AG08395 (cell line): ENCODE measurements around the gene LZTFL1.

ENCODE experiments used
- DNase-seq: peaks from one replicate; pipeline ENCODE4 v3.0.0; 2012; ENCODE audit warnings: mixed read lengths, low spot score

LZTFL1 gene

DNA sequence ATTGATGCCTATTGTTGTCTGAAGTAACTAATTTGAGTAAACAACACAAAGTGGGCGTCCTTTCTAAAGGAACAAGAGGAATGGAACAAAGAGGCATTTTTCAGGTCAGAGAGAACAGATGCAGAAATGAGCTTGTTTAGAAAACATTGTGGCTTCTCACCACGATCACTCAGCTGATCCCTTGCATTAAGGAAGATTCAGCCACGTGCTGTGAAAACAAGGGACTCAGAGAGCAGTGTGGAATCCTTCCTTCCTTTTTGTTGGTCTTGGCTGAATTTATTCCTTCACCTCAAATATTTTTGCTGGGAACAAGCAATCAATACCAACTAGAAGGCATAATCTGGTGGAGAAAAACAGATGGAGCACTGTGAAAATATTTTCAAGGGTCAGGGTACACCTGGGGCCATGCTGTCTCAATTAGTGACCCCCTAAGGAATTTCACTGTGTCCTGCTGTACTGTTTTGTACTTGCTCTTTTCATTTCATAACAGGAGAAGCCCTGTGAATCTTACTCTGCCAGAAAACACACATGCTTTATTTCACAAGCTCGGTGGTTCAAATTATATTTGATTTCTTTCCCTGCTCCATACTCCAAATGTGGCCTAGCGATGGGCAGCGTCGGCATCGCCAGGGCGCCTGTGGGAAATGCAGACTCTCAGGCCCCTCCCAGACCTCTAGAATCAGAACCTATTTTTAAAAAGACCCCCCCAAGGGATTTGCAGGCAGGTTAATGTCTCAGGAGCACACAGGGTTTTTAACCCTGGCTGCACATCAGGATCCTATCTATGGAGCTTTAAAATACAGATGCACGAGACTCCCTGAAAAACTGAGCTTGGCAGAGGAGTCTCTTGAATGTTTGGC, 34.0 kb downstream of the LZTFL1 start:
- DNase-seq: no peak

DNA sequence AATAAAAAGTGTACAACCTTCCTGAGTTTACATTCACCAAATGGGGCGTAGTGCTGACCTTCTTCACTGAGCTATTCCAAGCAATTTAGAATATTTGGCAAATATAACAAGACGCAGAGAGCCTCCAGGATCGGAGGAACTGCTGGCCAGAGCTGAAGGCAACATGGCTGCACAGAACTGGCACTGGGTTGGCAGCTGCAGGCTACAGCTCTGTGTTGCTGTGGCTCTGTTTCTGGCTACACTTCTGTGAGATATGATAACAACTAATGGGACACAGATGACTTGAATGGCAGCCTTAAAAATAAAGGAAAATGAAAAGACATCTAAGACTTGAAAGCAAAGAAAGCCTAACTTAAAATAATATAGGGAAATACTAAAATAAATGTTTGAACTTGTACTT, 34.8 kb downstream of the LZTFL1 start:
- DNase-seq: no peak

DNA sequence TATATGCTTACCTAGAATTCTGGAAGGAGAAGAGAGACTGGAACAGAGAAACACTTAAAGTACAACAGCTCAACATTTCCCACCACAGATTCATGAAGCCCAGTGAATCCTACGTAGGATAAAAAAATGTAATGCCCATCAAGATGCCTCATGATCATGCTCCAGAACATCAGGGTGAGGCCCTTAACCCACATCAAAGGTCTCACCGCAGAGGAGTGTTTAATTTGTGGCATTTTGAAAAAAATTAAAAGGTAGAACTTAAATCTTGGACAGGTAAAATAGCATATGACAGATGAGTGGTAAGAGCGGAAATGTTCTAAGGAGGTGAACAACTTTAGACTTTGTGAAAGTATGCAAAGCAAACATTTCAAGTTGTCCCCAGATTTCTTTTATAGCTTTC, 35.8 kb downstream of the LZTFL1 start:
- DNase-seq: no peak

DNA sequence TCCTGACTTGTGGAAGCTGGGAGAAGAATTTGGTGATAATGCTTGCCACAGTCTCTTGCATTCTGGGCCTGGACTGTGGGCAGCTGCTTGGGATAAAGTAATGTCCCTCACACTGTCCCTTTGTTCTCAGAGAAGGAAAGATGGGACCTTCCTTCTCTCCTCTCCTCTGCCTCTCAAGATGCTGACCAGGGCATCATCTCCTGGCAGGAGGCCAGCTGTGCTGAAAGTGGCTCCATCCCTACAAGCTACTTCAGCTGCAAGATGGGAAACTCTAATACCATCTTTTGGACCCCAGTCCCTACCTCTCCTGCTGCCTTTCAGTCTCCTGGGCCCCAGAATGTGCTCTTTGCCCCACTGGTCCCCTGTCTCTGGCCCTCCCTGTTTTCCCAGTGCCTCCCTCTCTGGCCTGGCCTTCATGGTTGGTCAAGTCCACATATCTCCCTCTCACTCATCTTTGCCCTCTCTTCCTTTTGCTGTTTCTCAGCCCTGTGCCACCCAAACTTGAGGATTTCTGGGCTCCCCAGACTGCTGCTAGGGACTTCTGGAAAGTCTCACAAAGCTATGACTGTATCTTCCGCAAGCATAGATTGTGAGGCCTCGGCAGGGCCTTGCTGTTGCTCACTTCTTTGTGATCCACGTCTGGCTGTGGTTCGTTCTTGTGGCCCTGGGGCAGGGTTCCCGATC, 38.5 kb downstream of the LZTFL1 start:
- DNase-seq: no peak

DNA sequence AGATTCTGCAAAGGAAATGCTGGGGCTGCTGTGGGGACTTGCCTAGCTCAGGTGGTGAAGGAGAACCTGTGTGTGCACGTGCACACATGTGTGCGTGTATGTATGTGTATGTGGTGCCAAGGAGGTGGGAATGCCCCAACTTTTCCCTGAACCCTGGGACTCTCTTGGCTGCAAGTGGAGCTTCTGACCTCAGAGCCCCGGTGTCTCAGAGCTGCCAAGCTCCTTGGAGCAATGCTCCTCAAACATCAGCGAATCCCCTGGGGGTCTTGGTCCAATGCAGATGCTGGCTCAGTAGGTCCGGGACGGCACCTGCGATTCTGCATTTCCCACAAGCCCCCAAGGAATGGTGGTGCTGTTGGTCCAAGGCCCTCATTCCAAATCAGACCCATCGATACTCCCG, 39.8 kb downstream of the LZTFL1 start:
- DNase-seq: no peak

DNA sequence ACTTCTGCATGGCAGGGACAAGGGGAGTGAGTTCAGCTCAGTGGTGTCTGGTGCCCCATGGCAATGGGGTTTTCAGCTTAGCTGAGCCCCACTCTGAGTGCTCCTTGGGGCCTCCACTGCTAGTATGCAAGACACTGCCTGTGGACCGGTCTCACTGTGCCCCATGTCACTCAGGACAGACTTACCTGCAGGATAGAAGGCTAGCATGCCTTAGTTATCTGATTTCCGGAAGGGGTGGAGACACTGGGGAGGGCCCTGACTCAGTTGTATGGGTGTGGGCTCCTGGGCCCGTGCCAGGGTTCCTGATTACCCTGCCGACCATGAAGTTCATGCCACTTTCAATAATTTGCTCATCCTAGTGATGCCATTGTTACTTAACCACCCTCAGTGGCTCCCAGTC, 41.3 kb downstream of the LZTFL1 start:
- DNase-seq: no peak

DNA sequence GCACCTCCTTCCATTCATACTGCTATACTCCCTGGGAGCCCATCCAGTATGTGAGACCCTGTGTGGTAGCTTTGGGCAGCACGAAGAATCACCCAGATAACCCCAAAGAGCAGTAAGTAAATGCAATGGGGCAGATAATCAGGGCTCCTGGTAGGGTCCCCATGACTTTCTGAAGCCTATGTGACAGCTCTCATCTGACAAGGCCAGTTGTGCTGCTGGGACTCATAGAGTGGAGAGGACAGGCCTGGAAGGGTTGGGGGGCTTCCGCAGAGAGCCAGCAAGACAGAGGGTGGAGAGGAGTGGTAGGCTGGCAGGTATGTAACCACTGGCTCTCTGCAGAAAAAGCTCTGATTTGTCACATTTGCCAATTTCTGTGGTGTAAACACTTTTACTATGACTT, 42.3 kb downstream of the LZTFL1 start:
- no peak for DNase-seq

DNA sequence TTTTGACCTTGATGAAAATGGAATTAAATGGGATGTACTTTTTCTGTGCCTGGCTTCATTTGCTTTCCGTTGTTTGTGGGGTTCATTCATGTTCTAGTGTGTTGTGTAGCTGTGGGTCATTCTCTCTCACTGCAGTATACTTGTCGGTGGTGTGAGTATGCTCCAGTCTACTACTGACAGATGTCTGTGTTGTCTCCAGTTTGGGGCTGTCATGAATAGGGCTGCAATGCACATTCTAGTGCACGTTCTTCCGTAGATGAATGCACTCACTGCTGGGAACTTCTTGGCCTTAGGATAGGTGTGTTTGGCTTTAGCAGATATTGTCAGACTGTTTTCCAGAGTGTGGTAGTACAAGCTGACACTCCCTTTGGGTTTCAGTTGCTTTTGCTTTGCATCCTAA, 43.9 kb downstream of the LZTFL1 start:
- DNase-seq: no peak

DNA sequence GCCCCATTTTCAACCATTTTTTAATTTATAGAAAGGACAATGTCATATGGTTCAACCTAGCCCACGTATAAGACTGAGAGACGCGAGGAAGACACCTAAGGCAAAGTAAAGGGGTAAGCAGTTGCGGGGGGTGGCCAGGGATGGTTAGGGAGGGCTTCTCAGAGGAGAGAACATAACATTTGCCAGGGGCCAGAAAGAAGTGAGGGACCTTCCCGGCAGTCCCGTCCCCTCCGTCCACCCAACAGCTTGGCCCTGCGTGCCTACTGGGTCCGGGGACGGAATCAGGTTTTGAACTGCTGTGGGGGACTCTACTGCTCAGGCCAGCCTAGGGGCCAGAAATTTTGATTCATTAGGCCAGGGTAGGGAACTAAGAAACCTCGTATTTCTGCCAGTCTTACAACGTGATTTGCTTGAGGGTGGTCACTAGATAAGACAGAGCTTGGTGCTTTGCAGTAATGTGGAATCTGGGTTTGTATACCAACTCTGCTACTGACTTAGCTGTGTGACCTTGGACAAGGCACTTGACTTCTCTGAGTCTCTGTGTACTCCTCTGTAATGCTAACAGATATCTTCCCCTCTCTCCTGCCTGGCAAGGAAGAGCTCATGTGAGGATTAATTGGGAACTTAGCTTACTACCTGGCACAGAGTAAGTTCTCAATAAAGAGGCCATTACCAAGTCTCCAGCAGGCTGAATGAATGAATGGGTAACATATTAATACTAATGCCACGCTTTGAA, 44.8 kb downstream of the LZTFL1 start:
- no peak for DNase-seq

DNA sequence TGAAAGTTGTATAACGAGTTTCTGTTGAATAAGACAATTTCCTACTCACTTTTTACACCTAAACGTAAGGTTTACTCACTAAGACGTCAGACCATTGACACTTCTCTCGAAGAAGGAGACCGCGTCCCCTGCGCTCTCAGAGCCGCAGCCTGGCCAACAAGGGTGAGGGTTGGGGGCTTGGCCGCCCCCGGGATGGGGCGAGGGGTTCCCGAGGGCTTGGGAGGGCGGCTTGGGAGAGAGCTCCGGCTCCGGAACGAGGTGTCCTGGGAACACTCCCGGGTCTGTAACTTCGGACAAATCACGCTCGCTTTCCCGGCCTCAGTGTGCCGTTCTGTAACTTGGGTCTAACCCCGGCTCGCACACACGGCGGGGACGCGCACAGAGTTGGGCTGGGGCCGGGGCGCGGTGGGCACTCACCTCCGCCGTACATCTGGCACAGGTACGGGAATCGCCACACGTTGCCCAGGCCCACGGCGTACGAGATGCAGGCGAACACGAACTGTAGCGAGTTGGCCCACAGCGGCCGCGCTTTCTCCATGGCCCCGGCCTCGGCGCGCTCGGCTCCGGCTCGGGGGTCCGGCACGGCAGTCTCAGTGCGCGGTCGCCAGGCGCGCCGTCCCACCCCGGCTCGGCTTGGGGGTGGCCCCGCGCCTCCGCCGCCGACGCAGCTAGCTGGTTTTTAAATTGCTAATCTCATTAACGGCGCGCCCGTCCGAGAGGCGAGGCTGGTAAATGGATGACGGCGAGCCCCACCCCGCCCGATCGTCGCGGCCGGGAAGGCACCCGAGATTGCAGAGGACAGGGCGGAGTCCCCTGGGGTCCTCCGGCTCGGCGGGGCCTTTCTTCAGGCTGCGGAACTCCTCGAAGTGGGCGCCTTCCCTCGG, 45.8 kb downstream of the LZTFL1 start, which contains the start of gene SLC6A20:
SLC6A20 (minus strand) TSS at position 655 of the 884 bp plus-strand sequence; CDS start at position 538, 117 bp downstream.
- DNase-seq: no peak

DNA sequence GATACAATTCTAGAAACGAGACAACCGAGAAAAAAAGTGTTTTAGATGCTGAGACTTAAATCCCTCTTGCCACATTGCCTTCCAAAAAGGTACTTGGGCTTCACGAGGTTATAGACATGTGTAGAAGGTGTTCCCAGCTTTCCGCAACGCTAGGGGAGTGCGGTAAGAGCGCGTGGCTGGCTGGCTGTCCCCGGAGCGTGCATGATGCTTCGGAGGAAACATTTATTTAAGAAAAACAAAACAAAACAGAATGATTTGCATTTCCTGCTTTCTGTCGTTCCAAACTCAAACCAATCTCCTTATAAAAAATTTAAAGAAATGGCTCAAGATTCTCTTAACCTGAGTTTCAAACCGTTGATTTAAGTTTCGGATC, 46.4 kb downstream of the LZTFL1 start:
- no peak for DNase-seq

DNA sequence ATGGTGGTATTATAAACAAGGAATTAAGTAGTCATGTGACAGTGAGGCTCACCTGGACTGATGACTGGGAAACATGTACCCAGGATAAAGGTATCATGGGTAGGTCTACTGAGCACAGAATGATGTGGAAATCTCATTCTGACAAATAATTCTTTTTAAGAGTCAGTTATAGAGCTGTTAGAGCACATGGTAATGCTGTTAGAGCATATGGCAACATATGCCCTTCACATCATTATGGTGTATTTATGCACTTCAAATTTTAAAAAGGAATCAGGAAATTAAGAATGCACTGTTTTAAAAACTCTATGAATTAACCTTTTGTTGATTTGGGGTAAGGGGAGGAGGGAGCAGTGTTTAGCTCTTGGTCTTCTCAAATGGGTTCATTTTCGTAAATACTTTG, 47.3 kb downstream of the LZTFL1 start:
- no peak for DNase-seq

DNA sequence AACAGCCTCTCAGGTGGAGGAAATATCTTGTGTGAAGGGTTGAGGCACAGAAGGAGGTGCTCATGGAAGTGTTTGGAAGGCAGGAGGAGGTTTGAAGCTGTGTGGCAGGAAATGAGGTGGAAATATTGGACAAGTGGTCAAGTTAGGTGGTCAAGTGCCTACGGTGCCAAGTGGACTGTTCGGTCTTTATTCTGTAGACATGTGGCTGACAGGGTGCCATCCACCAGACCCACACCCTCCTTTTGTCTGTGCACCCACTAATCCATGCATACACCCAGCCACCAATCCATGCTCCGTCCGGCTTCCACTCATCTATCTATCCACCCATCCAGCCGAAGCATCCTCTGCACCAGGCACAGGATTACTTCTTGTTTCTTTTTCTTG, 47.8 kb downstream of the LZTFL1 start:
- DNase-seq: no peak

DNA sequence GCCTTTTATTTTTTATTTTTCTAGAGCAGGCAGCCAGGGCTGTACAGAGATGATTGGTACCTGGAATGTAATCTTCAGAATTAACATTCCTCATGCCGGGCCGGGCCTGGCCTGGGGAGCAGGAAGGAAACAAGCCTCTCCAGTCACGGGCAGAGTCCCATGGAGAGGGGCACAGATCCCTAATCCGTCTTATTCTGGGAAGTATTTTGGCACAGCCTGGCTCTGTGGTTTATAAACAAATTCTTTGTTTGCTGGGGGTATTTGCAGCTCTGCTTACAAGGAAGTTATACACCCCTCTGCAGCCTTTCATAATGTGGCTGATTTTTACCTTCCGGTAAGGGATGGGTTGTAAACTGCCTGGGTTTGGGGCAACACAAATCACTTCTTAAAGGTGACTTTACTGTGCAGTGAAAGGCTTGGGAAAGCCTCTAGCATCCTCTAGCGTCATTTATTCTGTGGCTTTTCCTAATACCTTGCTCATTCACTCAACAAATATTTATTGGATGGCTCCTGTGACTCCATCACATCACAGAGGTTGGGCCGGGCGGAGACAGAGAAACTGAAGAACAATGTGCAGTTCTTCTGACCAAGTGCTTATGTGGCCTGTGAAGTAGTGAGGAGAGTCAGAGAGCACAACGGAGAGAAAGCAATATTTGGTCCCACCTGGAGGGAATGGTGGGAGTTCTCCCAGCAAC, 48.3 kb downstream of the LZTFL1 start:
- DNase-seq: no peak

DNA sequence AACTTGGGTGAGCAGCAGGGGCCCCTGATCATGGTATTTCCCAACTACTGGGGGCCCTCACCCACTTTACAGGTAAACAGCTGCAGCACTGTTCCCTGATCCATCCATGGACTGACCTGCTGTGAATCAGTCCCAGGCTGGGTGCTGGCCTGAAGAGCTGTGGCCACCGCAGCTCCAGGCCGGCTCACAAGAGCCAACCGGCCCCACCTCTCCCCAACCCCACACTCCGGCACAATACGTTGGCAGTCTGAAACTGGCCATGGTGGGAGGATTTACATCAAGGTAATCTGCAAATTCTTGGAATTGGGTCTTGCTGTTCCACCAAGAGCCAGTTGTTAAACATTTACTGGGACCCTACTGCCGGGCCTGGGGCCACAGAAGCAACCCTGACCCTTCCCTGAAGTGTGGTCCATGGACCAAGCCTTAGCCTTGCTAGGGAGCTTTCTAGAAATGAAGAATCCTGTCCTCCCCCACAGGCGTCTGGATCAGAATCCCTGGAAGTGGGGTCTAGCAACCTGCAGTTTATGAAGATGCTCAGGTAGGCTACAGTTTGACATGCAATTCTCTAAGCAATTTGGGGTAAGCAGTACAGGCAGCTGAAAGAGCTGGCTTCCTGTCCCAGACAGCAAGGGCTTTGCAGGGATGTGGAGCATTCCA, 49.3 kb downstream of the LZTFL1 start:
- DNase-seq: no peak

DNA sequence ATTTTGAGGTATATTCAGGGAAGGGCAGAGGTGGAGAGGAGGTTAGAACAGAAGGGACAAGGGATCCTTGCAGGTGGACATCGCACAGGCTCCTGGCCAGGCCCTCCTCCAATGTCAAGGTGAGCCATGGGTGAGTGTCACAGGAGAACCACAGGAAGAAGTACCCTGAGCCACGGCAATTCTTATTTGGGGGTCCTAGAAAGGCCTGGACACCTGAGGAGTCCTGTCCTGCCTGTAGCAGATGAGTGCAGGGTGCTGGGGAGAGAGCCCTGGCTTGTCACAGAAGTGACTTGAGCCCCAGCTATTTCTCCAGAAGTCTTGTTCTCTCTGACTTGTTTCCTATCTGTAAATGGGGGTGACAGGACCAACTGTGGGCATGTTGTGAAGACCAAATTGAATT, 49.9 kb downstream of the LZTFL1 start:
- no peak for DNase-seq

DNA sequence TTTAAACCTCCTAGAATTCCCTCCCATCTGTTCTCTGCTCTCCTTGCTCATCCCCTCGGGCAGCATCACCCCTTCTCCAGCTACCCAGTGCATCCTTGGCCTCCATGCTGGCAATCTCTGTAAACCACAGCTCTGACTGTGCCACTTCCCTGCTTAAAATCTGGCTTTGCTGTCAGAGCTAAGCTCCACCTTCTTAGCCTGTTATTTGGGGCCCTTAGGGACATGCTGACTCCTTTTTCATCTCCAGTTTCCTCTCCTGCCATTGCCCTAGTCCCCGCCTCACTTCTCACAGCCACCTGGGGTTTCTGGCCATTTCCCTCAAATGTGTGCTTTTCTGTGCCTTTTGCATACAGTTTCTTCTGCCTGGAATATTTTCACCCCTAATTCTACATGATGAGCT, 51.3 kb downstream of the LZTFL1 start:
- no peak for DNase-seq

DNA sequence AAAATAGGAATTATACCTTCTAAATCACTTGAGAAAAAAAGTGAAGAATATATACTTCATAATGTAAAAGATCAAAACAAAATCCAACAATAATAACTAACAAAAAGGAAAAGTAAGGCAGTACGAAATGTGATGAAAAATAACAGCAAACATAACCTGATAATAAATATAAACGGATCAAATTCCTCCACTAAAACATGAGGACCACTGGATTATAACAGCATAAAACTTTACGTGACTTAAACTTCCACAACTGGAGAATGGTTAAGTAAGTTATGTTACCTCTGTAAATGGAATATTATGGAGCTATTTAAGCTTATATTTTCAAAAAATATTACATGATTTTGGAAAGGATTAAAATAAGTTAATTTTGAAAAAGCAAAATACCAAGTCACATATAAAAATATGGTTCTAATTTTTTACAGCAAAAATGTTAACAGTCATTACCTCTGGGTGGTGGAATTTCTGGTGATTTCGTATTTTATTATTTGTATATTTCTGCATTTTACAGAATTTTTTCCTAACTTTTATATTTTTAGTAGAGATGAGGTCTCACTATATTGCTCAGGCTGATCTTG, 52.6 kb downstream of the LZTFL1 start:
- DNase-seq: no peak

DNA sequence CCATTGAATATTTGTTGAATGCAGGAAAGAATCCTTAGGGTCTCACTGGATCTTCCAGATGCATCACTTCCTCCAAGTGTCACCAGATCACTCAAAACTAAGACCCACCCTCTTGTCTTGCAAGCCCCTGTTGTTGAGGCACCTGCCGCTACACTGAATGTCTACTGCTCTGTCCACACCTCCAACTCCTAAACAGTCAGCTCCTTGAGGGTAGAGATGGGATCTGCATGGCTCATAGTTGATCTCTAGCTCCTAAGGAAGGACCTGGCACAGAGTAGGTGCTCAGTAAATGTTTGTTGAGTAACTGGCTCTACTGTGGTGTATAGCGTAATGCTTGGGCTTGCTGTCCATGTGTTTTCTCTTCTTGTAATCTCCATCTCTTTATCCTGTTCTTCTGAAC, 54.4 kb downstream of the LZTFL1 start:
- no peak for DNase-seq

DNA sequence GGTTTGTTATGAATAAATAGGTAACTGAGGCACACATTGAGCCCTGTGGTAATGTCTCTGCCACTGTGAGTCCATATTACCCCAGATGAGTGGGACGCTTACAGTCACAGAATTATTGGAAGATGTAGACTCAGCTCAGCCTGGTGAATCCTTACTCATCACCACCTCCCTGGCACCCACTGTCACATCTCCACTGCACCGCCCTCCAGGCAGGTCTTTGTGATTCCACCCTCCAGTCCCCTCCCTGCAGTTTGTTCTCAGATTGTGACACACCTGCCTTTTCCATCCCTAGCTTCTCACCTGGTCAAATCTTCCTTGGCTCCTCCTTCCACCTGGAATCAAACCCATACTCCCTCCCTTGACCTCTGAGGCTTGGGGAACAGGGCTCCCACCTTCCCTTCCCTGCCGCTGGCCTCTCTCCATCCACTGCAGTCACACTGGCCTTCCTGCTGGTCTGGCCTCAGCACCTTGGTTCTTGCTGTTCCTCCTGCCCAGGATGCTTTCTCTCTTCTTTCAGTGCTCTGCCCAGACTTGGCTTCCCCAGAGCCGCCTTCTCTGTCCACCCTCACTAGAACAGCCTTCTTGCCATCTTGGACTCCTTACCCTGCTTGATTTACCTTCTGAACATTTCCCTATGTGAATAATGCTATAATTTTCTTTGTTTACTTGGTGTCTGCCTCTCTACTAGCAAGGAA, 55.0 kb downstream of the LZTFL1 start:
- no peak for DNase-seq
